ENCODE results near the gene PATJ.

DNA sequence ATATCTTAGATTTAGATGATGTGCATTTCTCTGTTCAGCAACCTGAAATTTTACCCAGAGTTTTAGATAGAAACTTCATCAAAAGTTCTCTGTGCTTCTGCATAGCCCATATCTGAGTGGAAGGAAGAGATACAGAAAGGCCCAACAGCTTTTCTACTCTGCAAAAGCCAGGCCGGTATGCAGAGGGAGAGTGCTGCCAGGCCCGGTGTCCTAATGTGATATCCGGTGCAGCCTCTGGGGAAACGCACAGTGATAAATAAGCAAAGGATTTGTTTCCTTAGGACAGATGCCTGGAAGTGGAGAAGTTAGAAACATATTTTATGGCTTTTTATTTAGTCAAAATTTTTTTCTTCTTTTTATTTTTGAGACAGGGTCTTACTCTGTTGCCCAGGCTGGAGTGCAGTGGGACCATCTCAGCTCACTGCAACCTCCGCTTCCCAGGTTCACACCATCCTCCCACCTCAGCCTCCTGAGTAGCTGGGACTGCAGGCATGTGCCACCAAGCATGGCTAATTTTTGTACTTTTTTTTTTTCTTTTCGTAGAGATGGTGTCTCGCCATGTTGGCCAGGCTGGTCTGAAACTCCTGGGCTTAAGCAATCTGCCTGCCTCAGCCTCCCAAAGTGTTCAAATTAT, 145.8 kb downstream of the PATJ start:
- TF ChIP-seq CREB5 (CRISPR knock-in tag; IDR thresholded peaks at IDR 0.05; ENCODE audit: low read depth) (no peak), ZFP30 (CRISPR knock-in tag; IDR thresholded peaks at IDR 0.05) (no peak), ZFP3 (CRISPR knock-in tag; IDR thresholded peaks at IDR 0.05) (no peak), CSDC2 (CRISPR knock-in tag; IDR thresholded peaks at IDR 0.05) (no peak), OSR1 (CRISPR knock-in tag; IDR thresholded peaks at IDR 0.05) (no peak), ZNF70 (CRISPR knock-in tag; IDR thresholded peaks at IDR 0.05) (no peak), ESRRG (CRISPR knock-in tag; IDR thresholded peaks at IDR 0.05) (no peak), ZNF565 (CRISPR knock-in tag; conservative IDR thresholded peaks at IDR 0.05; ENCODE audit: low read depth) (no peak), RARB (CRISPR knock-in tag; IDR thresholded peaks at IDR 0.05) (no peak), PPARA (CRISPR knock-in tag; IDR thresholded peaks at IDR 0.05; ENCODE audit: borderline replicate concordance) (no peak), TOX (CRISPR knock-in tag; IDR thresholded peaks at IDR 0.05; ENCODE audit: borderline replicate concordance) (no peak), ZC3H10 (CRISPR knock-in tag; IDR thresholded peaks at IDR 0.05) (no peak)
- TF ChIP-seq, protein P1, sequence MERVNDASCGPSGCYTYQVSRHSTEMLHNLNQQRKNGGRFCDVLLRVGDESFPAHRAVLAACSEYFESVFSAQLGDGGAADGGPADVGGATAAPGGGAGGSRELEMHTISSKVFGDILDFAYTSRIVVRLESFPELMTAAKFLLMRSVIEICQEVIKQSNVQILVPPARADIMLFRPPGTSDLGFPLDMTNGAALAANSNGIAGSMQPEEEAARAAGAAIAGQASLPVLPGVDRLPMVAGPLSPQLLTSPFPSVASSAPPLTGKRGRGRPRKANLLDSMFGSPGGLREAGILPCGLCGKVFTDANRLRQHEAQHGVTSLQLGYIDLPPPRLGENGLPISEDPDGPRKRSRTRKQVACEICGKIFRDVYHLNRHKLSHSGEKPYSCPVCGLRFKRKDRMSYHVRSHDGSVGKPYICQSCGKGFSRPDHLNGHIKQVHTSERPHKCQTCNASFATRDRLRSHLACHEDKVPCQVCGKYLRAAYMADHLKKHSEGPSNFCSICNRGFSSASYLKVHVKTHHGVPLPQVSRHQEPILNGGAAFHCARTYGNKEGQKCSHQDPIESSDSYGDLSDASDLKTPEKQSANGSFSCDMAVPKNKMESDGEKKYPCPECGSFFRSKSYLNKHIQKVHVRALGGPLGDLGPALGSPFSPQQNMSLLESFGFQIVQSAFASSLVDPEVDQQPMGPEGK (CRISPR knock-in tag; IDR thresholded peaks at IDR 0.05; ENCODE audit: borderline replicate concordance) = no peak
- TF ChIP-seq, protein P2, sequence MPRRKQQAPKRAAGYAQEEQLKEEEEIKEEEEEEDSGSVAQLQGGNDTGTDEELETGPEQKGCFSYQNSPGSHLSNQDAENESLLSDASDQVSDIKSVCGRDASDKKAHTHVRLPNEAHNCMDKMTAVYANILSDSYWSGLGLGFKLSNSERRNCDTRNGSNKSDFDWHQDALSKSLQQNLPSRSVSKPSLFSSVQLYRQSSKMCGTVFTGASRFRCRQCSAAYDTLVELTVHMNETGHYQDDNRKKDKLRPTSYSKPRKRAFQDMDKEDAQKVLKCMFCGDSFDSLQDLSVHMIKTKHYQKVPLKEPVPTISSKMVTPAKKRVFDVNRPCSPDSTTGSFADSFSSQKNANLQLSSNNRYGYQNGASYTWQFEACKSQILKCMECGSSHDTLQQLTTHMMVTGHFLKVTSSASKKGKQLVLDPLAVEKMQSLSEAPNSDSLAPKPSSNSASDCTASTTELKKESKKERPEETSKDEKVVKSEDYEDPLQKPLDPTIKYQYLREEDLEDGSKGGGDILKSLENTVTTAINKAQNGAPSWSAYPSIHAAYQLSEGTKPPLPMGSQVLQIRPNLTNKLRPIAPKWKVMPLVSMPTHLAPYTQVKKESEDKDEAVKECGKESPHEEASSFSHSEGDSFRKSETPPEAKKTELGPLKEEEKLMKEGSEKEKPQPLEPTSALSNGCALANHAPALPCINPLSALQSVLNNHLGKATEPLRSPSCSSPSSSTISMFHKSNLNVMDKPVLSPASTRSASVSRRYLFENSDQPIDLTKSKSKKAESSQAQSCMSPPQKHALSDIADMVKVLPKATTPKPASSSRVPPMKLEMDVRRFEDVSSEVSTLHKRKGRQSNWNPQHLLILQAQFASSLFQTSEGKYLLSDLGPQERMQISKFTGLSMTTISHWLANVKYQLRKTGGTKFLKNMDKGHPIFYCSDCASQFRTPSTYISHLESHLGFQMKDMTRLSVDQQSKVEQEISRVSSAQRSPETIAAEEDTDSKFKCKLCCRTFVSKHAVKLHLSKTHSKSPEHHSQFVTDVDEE (CRISPR knock-in tag; IDR thresholded peaks at IDR 0.05) = no peak
